GM13977 (cell line): ENCODE measurements around the gene EFHC1.
"Not testable (repeated sequence)": the region's sequence is repeated elsewhere in the genome, so short reads cannot be mapped to it uniquely, and the experiment has no call there.

ENCODE experiments used
- DNase-seq: peaks from one replicate; pipeline ENCODE4 v3.0.0; 2012; ENCODE audit warnings: low spot score
- in situ Hi-C: fragments of 300-500 bp; cut with MboI; formaldehyde crosslinking; loops from one replicate; pipeline ENCODE4 v1.12.0; 2022; ENCODE audit warnings: low sequenced_read_pairs, low pct_unique_long_range_greater_than_20kb, mixed read lengths, inconsistent platforms; ENCODE audit not compliant: unreplicated experiment
- TF ChIP-seq, protein P1 (sequence below): IDR thresholded peaks from 2 replicates; pipeline ENCODE4 v1.5.1; 2012; ENCODE audit warnings: mild to moderate bottlenecking, control low read depth; ENCODE audit not compliant: insufficient read depth; ENCODE audit errors: extremely low read depth, missing control alignments

Gene EFHC1

GRCh38 chr6:52454556-52454955, 34.4 kb downstream of the EFHC1 start:
- DNase-seq, result no peak
- in situ Hi-C loops, result no loop called here
- TF ChIP-seq, protein P1, sequence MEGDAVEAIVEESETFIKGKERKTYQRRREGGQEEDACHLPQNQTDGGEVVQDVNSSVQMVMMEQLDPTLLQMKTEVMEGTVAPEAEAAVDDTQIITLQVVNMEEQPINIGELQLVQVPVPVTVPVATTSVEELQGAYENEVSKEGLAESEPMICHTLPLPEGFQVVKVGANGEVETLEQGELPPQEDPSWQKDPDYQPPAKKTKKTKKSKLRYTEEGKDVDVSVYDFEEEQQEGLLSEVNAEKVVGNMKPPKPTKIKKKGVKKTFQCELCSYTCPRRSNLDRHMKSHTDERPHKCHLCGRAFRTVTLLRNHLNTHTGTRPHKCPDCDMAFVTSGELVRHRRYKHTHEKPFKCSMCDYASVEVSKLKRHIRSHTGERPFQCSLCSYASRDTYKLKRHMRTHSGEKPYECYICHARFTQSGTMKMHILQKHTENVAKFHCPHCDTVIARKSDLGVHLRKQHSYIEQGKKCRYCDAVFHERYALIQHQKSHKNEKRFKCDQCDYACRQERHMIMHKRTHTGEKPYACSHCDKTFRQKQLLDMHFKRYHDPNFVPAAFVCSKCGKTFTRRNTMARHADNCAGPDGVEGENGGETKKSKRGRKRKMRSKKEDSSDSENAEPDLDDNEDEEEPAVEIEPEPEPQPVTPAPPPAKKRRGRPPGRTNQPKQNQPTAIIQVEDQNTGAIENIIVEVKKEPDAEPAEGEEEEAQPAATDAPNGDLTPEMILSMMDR, result no peak

DNA sequence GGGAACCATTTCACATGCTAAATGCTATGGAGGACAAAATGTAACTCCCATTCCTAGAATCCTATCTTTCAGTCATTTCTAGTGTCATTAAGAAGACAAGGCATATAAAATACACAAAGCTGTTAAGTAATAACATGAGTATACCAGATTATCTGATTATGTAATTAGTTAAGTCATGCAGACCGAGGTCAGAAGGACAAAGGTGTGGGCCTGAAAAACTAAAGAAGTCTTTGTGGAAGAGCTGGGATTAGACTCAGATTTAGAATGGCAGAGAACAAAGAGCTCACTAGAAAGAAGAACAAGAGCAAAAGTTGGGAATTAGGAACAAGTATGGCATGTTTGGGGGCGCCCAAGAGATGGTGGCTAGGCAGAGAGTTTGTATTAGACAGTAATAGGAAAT, 37.0 kb downstream of the EFHC1 start:
- in situ Hi-C loops, result no loop called here
- DNase-seq, result no peak
- TF ChIP-seq, protein P1, result no peak

GRCh38 chr6:52461194-52461593, 41.1 kb downstream of the EFHC1 start:
- DNase-seq, result not testable (repeated sequence)

DNA sequence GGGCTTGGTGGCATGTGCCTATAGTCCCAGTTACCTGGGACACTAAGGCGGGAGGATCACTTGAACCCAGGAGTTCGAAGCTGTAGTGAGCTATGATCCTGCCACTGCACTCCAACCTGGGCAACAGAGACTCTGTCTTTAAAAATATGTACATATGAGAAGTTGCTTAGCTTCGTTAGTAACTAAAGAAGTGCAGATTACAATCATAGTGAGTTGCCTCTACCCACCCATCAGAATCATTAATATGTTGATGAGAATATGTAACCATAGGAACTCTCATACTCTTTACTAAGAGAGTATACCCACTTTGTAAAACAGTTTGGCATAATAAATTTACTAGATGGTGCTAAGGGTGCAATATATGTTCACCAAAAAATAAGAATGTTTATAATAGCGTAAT, 54.0 kb downstream of the EFHC1 start:
- in situ Hi-C loops, result no loop called here
- DNase-seq, result no peak
- TF ChIP-seq, protein P1, result no peak

More at GRCh38 chr6:52461194-52461593, 41.1 kb downstream of the EFHC1 start:
- in situ Hi-C loops, result not testable (repeated sequence)

DNA sequence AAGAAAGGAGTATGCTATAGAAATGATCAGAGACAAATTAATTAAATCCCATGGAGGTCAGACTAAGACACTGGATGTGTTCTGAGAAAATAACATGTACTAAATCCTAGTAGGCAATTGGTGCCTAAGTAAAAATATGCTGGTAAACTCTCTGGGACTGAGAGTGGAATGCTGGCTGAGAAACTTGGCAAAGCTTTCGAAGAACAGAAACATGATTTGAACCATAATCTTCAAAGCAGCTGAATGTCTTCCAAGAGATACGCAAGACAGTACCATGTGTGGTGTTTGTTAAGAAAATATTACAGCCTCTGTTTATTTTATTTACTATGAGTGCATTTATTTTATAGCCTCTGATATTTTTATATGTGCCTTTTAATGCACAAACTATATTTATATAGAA, 55.2 kb downstream of the EFHC1 start:
- no peak for DNase-seq
- in situ Hi-C loops, result no loop called here
- TF ChIP-seq, protein P1, result no peak

GRCh38 chr6:52482903-52483670, 62.9 kb downstream of the EFHC1 start:
- TF ChIP-seq, protein P1, result no peak
- in situ Hi-C loops, result no loop called here
- DNase-seq, result no peak

DNA sequence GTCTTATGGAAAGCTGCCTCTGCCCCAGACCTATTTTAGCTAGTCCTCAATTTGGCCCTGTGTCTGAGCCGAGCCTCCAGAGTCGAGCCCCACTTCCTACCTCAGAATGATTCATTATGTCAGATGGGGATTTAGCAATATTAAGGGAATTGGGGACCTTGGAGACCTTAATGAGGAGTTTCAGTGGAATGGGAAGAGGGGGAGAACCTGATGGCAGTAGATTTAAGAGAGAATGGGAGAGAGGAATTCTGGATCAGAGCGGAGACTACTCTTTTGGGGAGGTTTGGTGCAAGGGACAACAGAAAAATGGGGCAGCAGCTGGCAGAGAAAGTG, 63.5 kb downstream of the EFHC1 start:
- DNase-seq, result no peak
- TF ChIP-seq, protein P1, result no peak
- in situ Hi-C loops, result no loop called here
